ENCODE results near the gene AFAP1L1.

DNA sequence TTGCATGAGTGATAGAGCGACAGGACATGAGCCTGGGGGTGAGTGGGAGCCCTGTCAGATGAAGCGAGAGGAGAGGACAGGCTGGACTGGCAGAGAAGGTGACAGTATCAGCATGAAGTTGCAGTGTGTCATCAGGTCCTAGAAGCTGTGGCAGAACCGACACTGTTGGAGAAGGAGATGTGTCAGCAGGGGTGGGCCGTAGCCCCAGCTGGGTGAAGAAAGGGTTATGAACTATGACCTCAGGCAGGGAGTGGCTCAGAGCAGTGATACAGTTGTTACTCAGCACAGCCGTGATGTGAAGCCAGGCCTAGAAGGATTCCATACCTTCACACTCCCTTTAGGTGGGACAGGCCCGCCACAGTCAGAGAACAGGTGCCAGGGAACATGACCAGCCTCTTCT, 93.8 kb downstream of the AFAP1L1 start:
- TF ChIP-seq CTCF (IDR thresholded peaks at IDR 0.05), result no peak
- TF ChIP-seq, protein P1, sequence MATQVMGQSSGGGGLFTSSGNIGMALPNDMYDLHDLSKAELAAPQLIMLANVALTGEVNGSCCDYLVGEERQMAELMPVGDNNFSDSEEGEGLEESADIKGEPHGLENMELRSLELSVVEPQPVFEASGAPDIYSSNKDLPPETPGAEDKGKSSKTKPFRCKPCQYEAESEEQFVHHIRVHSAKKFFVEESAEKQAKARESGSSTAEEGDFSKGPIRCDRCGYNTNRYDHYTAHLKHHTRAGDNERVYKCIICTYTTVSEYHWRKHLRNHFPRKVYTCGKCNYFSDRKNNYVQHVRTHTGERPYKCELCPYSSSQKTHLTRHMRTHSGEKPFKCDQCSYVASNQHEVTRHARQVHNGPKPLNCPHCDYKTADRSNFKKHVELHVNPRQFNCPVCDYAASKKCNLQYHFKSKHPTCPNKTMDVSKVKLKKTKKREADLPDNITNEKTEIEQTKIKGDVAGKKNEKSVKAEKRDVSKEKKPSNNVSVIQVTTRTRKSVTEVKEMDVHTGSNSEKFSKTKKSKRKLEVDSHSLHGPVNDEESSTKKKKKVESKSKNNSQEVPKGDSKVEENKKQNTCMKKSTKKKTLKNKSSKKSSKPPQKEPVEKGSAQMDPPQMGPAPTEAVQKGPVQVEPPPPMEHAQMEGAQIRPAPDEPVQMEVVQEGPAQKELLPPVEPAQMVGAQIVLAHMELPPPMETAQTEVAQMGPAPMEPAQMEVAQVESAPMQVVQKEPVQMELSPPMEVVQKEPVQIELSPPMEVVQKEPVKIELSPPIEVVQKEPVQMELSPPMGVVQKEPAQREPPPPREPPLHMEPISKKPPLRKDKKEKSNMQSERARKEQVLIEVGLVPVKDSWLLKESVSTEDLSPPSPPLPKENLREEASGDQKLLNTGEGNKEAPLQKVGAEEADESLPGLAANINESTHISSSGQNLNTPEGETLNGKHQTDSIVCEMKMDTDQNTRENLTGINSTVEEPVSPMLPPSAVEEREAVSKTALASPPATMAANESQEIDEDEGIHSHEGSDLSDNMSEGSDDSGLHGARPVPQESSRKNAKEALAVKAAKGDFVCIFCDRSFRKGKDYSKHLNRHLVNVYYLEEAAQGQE (IDR thresholded peaks at IDR 0.05; ENCODE audit: insufficient read depth in 1 of 2, low read depth in 2 of 2, low read length in 1 of 2), result no peak
- no peak for TF ChIP-seq POLR2AphosphoS5 (IDR thresholded peaks at IDR 0.05; ENCODE audit: low read depth, low read length)
- TF ChIP-seq SIN3A (IDR thresholded peaks at IDR 0.05; ENCODE audit: borderline replicate concordance, insufficient read depth, low read depth, low read length), result no peak
